ENCODE measurements around the gene RPUSD3. TPM values are rescaled to one million over a fixed set of nuclear protein-coding genes. Genes with fewer than 3 reads are reported as not detected.

Gene RPUSD3
- total RNA-seq, 1 donor from 2014 or later, result 29.6 TPM

- intact Hi-C loops (cut with DNase I), result no loop called here
- ATAC-seq (peak; percentile 84), DNase-seq (ENCODE audit: low spot score) (peak; percentile 89)
Observed at GRCh38 chr3:9809615-9810432, 34.0 kb downstream of the RPUSD3 start, which contains the start of gene TTLL3. Gene TTLL3 (plus strand): TSS chr3:9810262. CDS start chr3:9810662, 400 bp downstream.

DNA sequence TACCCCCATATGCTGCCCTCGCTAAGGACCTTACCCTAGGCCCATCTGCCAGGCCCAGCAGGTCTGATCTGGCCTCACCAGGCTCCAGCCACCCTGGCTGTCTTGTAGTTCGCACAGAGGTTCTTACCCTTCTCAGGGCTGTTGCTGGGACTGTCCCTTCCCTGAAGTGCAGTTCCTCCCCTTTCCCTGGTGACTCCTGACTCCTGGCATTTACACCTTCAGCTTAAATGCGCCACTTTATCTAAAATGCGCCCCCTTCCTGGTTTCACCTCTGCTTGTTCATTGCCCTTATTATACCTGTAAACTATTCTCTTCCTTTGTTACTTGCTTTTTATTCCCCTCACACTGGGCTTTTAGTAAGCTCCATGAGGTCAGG, 34.6 kb downstream of the RPUSD3 start:
- intact Hi-C loops (cut with DNase I), result no loop called here
- ATAC-seq (peak; percentile 20), DNase-seq (ENCODE audit: low spot score) (no peak)

DNA sequence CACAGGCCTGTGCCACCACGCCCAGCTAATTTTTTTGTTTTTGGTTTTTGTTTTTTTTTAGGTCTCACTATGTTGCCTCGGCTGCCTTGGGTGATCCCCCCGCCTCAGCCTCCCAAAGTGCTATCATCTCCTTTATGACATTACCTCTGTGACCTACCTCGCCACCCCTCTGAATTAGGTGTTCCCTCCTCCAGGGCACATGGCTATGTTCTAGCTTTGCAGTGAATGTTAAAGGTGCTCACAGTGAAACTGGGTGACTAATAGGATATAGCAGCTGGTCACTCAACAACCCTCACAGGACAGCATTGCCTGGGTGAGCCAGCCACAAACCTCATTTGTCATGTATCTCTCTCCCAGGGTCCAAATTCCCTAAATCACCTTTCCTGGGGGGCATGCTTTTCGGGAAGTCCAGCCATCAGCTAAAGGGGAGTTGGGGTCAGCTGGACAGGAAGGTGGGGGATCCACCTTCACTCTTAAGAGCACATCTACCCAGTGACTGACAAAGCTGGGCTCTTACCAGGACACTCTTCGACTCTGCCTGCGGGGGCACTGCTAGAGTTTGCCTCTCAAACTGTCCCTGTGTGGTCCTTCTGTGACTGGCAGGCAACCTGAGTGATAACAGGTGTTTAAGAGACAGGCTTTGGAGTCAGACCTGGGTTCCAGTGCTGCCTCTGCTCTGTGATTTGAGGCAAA, 35.3 kb downstream of the RPUSD3 start:
- intact Hi-C loops (cut with DNase I), result no loop called here
- no peak for DNase-seq (ENCODE audit: low spot score)
- no peak for ATAC-seq

DNA sequence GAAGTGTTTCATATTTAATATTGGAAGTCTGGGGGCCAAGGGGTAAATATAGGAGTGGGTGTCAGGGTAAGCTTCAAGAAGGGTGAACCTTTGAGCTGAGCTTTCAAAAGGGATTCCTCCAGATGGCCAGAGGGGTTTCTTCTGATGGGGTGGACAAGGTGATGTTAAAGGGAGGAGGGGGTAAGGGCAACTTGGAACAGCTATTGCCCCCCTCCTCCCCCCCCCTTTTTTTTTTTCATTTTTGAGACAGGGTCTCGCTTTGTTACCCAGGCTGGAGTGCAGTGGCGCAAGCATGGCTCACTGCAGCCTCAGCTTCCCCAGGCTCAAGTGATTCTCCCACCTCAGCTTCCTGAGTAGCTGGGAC, 35.8 kb downstream of the RPUSD3 start:
- intact Hi-C loops (cut with DNase I), result no loop called here
- no peak for DNase-seq (ENCODE audit: low spot score)
- ATAC-seq, result no peak

- no peak for DNase-seq (ENCODE audit: low spot score)
- intact Hi-C loops (cut with DNase I), result no loop called here
- no peak for ATAC-seq
Observed at GRCh38 chr3:9806688-9807589, 36.9 kb downstream of the RPUSD3 start.

DNA sequence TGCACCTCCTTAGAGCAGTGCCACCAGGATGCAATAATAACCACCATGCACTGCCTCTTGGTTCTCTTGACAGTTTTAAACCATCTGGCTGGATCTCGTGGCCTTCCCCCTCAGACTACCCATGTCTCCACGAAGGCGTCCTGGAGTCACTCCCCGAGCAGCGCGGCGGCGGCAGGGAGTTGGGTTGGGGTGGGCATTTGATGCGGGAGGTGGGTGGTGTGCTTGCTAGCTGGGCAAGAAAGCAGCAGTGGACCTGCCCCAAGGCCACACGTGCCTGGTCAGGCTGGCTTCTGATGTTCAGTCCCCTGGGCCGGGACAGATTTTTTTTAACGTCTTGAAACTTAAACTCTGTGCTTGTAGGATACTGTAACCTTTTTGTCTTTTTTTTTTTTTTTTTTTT, 37.7 kb downstream of the RPUSD3 start:
- intact Hi-C loops (cut with DNase I), result no loop called here
- no peak for ATAC-seq
- no peak for DNase-seq (ENCODE audit: low spot score)

- DNase-seq (ENCODE audit: low spot score) (no peak), ATAC-seq (no peak)
- intact Hi-C loops (cut with DNase I), result no loop called here
Observed at GRCh38 chr3:9804996-9805395, 38.8 kb downstream of the RPUSD3 start.

- no peak for DNase-seq (ENCODE audit: low spot score)
- no peak for ATAC-seq
- intact Hi-C loops (cut with DNase I), result no loop called here
Observed at GRCh38 chr3:9803494-9803893, 40.3 kb downstream of the RPUSD3 start.

- DNase-seq (ENCODE audit: low spot score), result no peak
- intact Hi-C loops (cut with DNase I), result no loop called here
- ATAC-seq, result no peak
Observed at GRCh38 chr3:9800529-9800928, 43.3 kb downstream of the RPUSD3 start.

GRCh38 chr3:9797196-9797945, 46.4 kb downstream of the RPUSD3 start:
- DNase-seq (ENCODE audit: low spot score) (no peak), ATAC-seq (no peak)
- intact Hi-C loops (cut with DNase I), result no loop called here

DNA sequence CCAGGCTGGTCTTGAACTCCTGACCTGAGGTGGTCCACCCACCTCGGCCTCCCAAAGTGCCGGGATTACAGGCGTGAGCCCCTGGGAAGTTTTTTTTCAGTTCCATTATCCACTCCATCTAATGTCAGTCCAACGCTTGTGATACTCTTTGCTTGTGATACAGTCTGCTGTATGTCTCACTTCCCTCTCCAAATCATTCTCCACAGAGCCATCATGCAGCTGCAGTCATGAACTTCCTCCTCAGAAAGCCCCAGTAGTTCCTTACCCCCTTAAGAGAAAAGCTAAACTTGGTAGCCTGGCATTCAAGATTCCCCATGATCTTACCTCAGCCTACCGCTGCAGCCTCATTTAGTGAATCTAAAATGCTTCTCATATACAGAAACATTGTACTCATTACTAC, 48.6 kb downstream of the RPUSD3 start:
- ATAC-seq, result no peak
- intact Hi-C loops (cut with DNase I), result no loop called here
- DNase-seq (ENCODE audit: low spot score), result no peak

DNA sequence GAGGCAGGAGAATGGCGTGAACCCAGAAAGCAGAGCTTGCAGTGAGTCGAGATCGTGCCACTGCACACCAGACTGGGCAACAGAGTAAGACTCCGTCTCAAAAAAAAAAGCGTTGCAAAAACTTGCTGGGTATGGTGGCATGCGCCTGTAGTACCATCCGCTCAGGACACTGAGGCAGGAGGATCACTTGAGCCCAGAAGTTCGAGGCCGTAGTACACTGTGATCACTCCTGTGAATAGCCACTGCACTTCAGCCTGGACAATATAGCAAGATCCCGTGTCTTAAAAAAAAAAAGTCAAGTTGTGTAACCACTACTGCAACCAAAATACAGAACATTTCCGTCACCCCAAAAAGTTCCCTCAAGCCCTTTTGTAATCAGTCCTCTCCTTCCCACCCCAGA, 49.4 kb downstream of the RPUSD3 start:
- ATAC-seq, result no peak
- intact Hi-C loops (cut with DNase I), result no loop called here

GRCh38 chr3:9793161-9793781, 50.5 kb downstream of the RPUSD3 start:
- ATAC-seq, result peak; percentile 4
- intact Hi-C loops (cut with DNase I), result no loop called here

More for the DNA sequence above, 49.4 kb downstream of the RPUSD3 start:
- DNase-seq (ENCODE audit: low spot score), result no peak

GRCh38 chr3:9792405-9793160, 51.2 kb downstream of the RPUSD3 start, which contains the start of the genes ARPC4 and TADA3:
Gene ARPC4 (plus strand): TSS chr3:9793082. CDS start chr3:9793122, 40 bp downstream.
Gene TADA3 (minus strand): TSS chr3:9792473. CDS start chr3:9791466, 1,007 bp downstream.
- DNase-seq (ENCODE audit: low spot score) (peak; percentile 95), ATAC-seq (peak; percentile 97)
- intact Hi-C loops (cut with DNase I), result no loop called here

More at GRCh38 chr3:9793161-9793781, 50.5 kb downstream of the RPUSD3 start:
- no peak for DNase-seq (ENCODE audit: low spot score)

DNA sequence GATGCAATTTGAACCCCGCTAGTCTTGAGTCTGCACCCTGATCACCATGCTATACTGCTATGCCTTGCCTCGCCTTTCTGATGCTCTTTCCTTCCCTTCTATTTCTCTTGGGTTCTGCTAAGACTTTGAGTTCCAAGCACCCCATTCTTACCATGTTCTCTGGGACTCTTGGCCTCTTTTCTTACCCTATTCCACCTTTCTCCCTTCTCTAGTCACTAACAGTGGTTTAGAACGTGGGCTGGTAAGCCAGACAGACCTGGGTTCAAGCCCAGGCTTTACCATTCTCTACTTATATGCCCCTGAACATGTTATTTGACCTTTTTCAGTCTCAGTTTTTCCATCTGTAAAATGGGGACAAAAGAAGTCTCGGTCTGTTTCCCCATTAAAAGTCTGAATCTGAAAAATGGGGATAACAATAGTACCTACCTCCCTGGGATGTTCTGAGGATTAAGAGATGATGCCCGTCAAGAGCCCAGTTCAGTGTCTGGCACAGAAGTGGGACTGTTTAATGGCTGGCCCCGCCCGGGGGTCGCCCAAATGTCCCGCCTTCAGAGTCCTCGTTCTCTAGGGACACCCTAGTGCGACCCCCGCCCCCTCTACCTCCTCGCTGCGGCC, 51.9 kb downstream of the RPUSD3 start:
- intact Hi-C loops (cut with DNase I), result no loop called here

GRCh38 chr3:9791127-9791526, 52.7 kb downstream of the RPUSD3 start:
- no peak for DNase-seq (ENCODE audit: low spot score)
- ATAC-seq, result no peak
- intact Hi-C loops (cut with DNase I), result no loop called here

More for the DNA sequence above, 51.9 kb downstream of the RPUSD3 start:
- no peak for DNase-seq (ENCODE audit: low spot score)
- ATAC-seq, result no peak
